Endothelial cell of umbilical vein (primary cell): ENCODE measurements around the gene CCBE1. TPM values are rescaled to one million over a fixed set of nuclear protein-coding genes. Genes with fewer than 3 reads are reported as not detected.

Source experiments
- BruUV-seq: library from RNA; stranded (reverse); fragments of 400-500 nt; replicated peaks from 2 replicates; lab custom pipeline; 2021; lab: Mats Ljungman, UMichigan
- CTCF ChIA-PET: fragments of 300-600, 350-600 bp; sonication (Branson Sonifier 250); formaldehyde crosslinking; loops from one replicate; lab custom pipeline; 2021; ENCODE audit warnings: antibody characterized with exemption, inconsistent platforms; lab: Charles Lee
- POLR2A ChIA-PET: fragments of 300-600, 350-600 bp; sonication (Branson Sonifier 250); formaldehyde crosslinking; loops from one replicate; lab custom pipeline; 2021; ENCODE audit warnings: antibody characterized with exemption, inconsistent platforms; lab: Charles Lee
- DNase-seq: peaks from one replicate; pipeline ENCODE4 v3.0.0-alpha.2; 2011; ENCODE audit warnings: low read depth, low spot score
- FAIRE-seq: peaks from 2 replicates; lab custom pipeline; 2011; peaks lifted over from hg19 to GRCh38; lab: Jason Lieb, UNC
- H2AFZ ChIP-seq: 2 replicates; pipeline ENCODE4 v1.6.0; 2012; ENCODE audit warnings: low read depth, low read length, control low read depth, inconsistent platforms
- H3K27ac ChIP-seq: 2 replicates; pipeline ENCODE4 v1.5.1; 2011; ENCODE audit warnings: low read depth, mild to moderate bottlenecking, control low read depth, low read length, moderate library complexity; ENCODE audit not compliant: insufficient read depth
- H3K27me3 ChIP-seq, 2 experiments: 2 replicates each; pipeline versions ENCODE4 v1.6.0 to v1.6.1; 2011; ENCODE audit warnings: low read length in 2 of 2, mixed read lengths in 1 of 2; ENCODE audit not compliant: control insufficient read depth in 2 of 2, insufficient read depth in 2 of 2
- H3K36me3 ChIP-seq, 2 experiments: 2 replicates in 1 of 2; 3 replicates in 1 of 2; pipeline ENCODE4 v1.5.1; 2011; ENCODE audit warnings: low read length in 2 of 2, mild to moderate bottlenecking in 1 of 2, moderate library complexity in 1 of 2; ENCODE audit not compliant: control insufficient read depth in 2 of 2, insufficient read depth in 2 of 2; ENCODE audit errors: extremely low read depth in 1 of 2
- H3K4me1 ChIP-seq: 3 replicates; pipeline ENCODE4 v1.5.1; 2011; ENCODE audit warnings: mild to moderate bottlenecking, low read length; ENCODE audit not compliant: control insufficient read depth, insufficient read depth; ENCODE audit errors: extremely low read depth
- H3K4me2 ChIP-seq: 2 replicates; pipeline ENCODE4 v1.6.1; 2011; ENCODE audit warnings: low read length, control low read depth, mixed read lengths; ENCODE audit not compliant: insufficient read depth
- H3K4me3 ChIP-seq, 3 experiments: fragments of 200-600 bp in 1 of 3; sonication (generic), shearing (Covaris generic) in 1 of 3; replicated peaks in 1 of 3; 2 replicates each; pipeline ENCODE4 v1.5.1; 2011 to 2016; ENCODE audit warnings: control low read depth in 3 of 3, low read length in 3 of 3, mild to moderate bottlenecking in 2 of 3, inconsistent platforms in 1 of 3, low read depth in 1 of 3, moderate library complexity in 1 of 3; ENCODE audit not compliant: insufficient read depth in 1 of 3
- H3K79me2 ChIP-seq: 2 replicates; pipeline ENCODE4 v1.6.0; 2012; ENCODE audit warnings: low read length, inconsistent platforms; ENCODE audit not compliant: control insufficient read depth, insufficient read depth
- H3K9ac ChIP-seq: replicated peaks from 2 replicates; pipeline ENCODE3; 2011; ENCODE audit warnings: low read length, control low read depth; ENCODE audit not compliant: insufficient read depth; ENCODE audit errors: extremely low read depth
- H3K9me1 ChIP-seq: replicated peaks from 3 replicates; pipeline ENCODE4 v1.6.0; 2011; ENCODE audit warnings: mild to moderate bottlenecking, low read length; ENCODE audit not compliant: control insufficient read depth, insufficient read depth; ENCODE audit errors: extremely low read depth
- H3K9me3 ChIP-seq: replicated peaks from 2 replicates; pipeline ENCODE4 v1.5.1; 2012; ENCODE audit warnings: low read length, inconsistent platforms; ENCODE audit not compliant: control insufficient read depth, insufficient read depth
- H4K20me1 ChIP-seq: replicated peaks from 2 replicates; pipeline ENCODE3; 2011; ENCODE audit warnings: mild to moderate bottlenecking, low read length; ENCODE audit not compliant: control insufficient read depth, insufficient read depth; ENCODE audit errors: extremely low read depth
- EZH2 ChIP-seq: IDR thresholded peaks from 2 replicates; pipeline ENCODE4 v1.6.1; 2012; ENCODE audit warnings: borderline replicate concordance, low read depth, mild to moderate bottlenecking, moderate library complexity, low read length, inconsistent platforms; ENCODE audit not compliant: severe bottlenecking
- MAX ChIP-seq: IDR thresholded peaks from 2 replicates; pipeline ENCODE4 v1.6.1; 2011; ENCODE audit not compliant: insufficient read depth, insufficient read length
- dilution Hi-C: fragments of 300-500 bp; cut with MboI; formaldehyde crosslinking; loops from one replicate; pipeline ENCODE4 v1.15.0; 2019; ENCODE audit warnings: low sequenced_read_pairs; ENCODE audit not compliant: extremely low pct_ligation_motif_present
- intact Hi-C: fragments of 100-400 bp; cut with micrococcal nuclease; formaldehyde crosslinking; loops from one replicate; pipeline ENCODE4 v1.10.0; 2022
- polyA plus RNA-seq, 4 experiments: library from polyadenylated mRNA; depleted of rRNA in 3 of 4; stranded (reverse) in 3 of 4; unstranded in 1 of 4; fragments of >200 nt; gene quantifications; 2 replicates each; pipeline versions ENCODE4 v1.2.1 to v1.2.3, GENCODE V29; 2011 to 2012; ENCODE audit warnings: missing spikeins in 1 of 4
- total RNA-seq: library from RNA; stranded (reverse); gene quantifications from 2 replicates; pipeline ENCODE4 v1.2.3, GENCODE V29; 2021

CCBE1 gene
- total and polyA plus RNA-seq, 2 donors (not counting 3 experiments of a cell fraction or from before 2014, with no cell fraction given), result 0.04 TPM; not detected in 1

- Histone ChIP-seq H3K4me3 (no peak overlapping the region), H3K9ac (no peak overlapping the region), H3K36me3 (no peaks in the 10 kb centered on the region), H3K27ac (no peak overlapping the region), H2AFZ (no peak overlapping the region), H3K9me1 (no peaks in the 10 kb centered on the region), H4K20me1 (no peaks in the 10 kb centered on the region), H3K9me3 (no peaks in the 10 kb centered on the region), H3K4me2 (no peak overlapping the region), H3K27me3 (no peaks in the 10 kb centered on the region), H3K4me1 (no peaks in the 10 kb centered on the region), H3K79me2 (no peaks in the 10 kb centered on the region)
- dilution Hi-C loops, result no loop called here
- no TSS peak for BruUV-seq
- no peak for TF ChIP-seq EZH2
- no peak for TF ChIP-seq MAX
- intact Hi-C loops, result no loop called here
- ChIA-PET CTCF (interaction anchor here (4.0 kb wide), 1 partner anchor 21 kb away, joined by 20 read pairs; no protein-coding TSS in a partner anchor), POLR2A (no interaction called here)
- DNase-seq (no peak), FAIRE-seq (no peak)
Measured at GRCh38 chr18:59381949-59382348, 315.3 kb downstream of the CCBE1 start.

Other genes with a start within 250 kb of the CCBE1 start
- gene PMAIP1, start 202.6 kb upstream of the CCBE1 start, total RNA-seq, result 11.9 and 13.5 TPM in 2 replicates
- 7.3 and 7.6 TPM in 2 replicates for gene PMAIP1, start 202.6 kb upstream of the CCBE1 start, polyA plus RNA-seq